ENCODE data around the gene KLF11. TPM values are rescaled to one million over a fixed set of nuclear protein-coding genes. Genes with fewer than 3 reads are reported as not detected.
"Not testable (repeated sequence)": the region's sequence is repeated elsewhere in the genome, so short reads cannot be mapped to it uniquely, and the experiment has no call there.

Gene KLF11
- total RNA-seq, 1 experiment from 2014 or later = 6.9 TPM

DNA sequence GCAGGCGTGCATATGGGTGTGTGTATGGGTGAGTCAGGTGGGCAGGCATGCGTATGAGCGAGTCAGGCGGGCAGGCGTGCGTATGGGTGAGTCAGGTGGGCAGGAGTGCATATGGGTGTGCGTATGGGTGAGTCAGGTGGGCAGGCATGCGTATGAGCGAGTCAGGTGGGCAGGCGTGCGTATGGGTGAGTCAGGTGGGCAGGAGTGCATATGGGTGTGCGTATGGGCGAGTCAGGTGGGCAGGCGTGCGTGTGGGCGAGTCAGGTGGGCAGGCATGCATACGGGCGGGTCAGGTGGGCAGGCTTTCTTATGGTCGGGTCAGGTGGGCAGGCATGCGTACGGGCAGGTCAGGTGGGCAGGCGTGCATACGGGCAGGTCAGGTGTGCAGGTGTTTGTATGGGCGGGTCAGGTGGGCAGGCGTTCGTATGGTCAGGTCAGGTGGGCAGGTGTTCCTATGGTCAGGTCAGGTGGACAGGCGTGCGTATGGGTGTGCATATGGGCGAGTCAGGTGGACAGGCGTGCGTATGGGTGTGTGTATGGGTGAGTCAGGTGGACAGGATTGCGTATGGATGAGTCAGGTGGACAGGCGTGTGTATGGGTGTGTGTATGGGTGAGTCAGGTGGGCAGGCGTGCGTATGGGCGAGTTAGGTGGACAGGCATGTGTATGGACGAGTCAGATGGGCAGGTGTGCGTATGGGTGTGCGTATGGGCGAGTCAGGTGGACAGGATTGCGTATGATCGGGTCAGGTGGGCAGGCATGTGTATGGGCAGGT is 28.7 kb upstream of the KLF11 start:
- no peaks in the 10 kb centered on the region for H3K27me3 Mint-ChIP-seq (ENCODE audit: unreplicated experiment)
- no peak for DNase-seq
- no peaks in the 10 kb centered on the region for H3K4me1 Mint-ChIP-seq (ENCODE audit: low read depth, unreplicated experiment)
- H3K36me3 Mint-ChIP-seq (ENCODE audit: insufficient read depth, unreplicated experiment) = no peaks in the 10 kb centered on the region
- H3K9me3 Mint-ChIP-seq (ENCODE audit: low read depth, unreplicated experiment) = no peaks in the 10 kb centered on the region
- BruUV-seq (replicated peaks) = no TSS peak
- TF ChIP-seq, protein P1, sequence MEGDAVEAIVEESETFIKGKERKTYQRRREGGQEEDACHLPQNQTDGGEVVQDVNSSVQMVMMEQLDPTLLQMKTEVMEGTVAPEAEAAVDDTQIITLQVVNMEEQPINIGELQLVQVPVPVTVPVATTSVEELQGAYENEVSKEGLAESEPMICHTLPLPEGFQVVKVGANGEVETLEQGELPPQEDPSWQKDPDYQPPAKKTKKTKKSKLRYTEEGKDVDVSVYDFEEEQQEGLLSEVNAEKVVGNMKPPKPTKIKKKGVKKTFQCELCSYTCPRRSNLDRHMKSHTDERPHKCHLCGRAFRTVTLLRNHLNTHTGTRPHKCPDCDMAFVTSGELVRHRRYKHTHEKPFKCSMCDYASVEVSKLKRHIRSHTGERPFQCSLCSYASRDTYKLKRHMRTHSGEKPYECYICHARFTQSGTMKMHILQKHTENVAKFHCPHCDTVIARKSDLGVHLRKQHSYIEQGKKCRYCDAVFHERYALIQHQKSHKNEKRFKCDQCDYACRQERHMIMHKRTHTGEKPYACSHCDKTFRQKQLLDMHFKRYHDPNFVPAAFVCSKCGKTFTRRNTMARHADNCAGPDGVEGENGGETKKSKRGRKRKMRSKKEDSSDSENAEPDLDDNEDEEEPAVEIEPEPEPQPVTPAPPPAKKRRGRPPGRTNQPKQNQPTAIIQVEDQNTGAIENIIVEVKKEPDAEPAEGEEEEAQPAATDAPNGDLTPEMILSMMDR (IDR thresholded peaks at IDR 0.05; ENCODE audit: unreplicated experiment) = no peak
- CTCF ChIA-PET = no interaction called here
- intact Hi-C loops (cut with micrococcal nuclease; ENCODE audit: unreplicated experiment) = no loop called here
- H3K4me3 Mint-ChIP-seq (ENCODE audit: low read depth, unreplicated experiment) = no peak overlapping the region
- H3K27ac Mint-ChIP-seq (ENCODE audit: unreplicated experiment) = no peak overlapping the region

DNA sequence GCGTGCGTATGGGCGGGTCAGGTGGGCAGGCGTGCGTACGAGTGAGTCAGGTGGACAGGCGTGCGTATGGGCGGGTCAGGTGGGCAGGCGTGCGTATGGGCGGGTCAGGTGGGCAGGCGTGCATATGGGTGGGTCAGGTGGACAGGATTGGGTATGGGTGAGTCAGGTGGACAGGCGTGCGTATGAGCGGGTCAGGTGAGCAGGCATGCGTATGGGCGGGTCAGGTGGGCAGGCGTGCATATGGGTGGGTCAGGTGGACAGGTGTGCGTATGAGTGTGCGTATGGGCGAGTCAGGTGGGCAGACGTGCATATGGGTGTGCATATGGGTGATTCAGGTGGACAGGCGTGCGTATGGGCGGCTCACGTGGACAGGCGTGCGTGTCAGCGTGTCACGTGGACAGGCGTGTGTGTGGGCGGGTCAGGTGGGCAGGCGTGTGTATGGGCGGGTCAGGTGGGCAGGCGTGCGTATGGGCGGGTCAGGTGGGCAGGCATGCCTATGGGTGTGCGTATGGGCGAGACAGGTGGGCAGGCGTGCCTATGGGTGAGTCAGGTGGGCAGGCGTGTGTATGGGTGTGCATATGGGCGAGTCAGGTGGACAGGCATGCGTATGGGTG is 27.9 kb upstream of the KLF11 start:
- CTCF ChIA-PET; intact Hi-C loops (cut with micrococcal nuclease; ENCODE audit: unreplicated experiment); H3K27me3 Mint-ChIP-seq (ENCODE audit: unreplicated experiment); H3K4me1 Mint-ChIP-seq (ENCODE audit: low read depth, unreplicated experiment); H3K4me3 Mint-ChIP-seq (ENCODE audit: low read depth, unreplicated experiment); DNase-seq; BruUV-seq (replicated peaks); H3K36me3 Mint-ChIP-seq (ENCODE audit: insufficient read depth, unreplicated experiment); H3K27ac Mint-ChIP-seq (ENCODE audit: unreplicated experiment); H3K9me3 Mint-ChIP-seq (ENCODE audit: low read depth, unreplicated experiment): not testable (repeated sequence)

DNA sequence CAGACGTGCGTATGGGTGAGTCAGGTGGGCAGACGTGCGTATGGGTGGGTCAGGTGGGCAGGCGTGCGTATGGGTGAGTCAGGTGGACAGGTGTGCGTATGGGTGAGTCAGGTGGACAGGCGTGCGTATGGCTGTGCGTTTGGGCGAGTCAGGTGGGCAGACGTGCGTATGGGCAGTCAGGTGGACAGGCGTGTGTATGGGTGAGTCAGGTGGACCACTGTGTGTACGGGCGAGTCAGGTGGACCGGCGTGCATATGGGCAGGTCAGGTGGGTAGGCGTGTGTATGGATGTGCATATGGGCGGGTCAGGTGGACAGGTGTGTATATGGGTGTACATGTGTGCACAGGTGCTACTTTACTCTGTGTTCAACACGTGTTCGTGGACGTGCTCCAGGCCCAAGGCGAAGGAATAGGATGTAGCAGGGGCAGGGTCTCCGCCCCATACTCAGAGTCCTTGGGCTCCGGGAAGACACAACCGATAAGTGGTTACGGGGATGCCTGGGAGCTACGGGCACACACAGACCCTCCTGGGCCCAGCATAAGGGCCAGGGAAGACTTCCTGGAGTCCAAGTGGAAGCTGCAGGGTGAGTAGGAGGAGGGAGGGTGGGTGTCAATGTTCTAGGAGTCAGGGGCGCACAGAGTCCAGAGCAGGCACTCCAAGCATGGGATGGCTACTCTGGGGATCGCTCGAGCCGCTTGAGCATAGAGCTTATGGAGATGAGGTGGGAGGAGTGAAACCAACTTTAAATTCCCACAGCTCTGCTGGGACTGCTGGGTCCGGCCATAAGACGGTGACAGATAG is 27.1 kb upstream of the KLF11 start:
- BruUV-seq (replicated peaks) = no TSS peak
- H3K36me3 Mint-ChIP-seq (ENCODE audit: insufficient read depth, unreplicated experiment) = no peaks in the 10 kb centered on the region
- H3K4me3 Mint-ChIP-seq (ENCODE audit: low read depth, unreplicated experiment) = no peak overlapping the region
- H3K9me3 Mint-ChIP-seq (ENCODE audit: low read depth, unreplicated experiment) = no peaks in the 10 kb centered on the region
- CTCF ChIA-PET = interaction anchor here (0.6 kb wide), 1 partner anchor 721 kb away, joined by 3 read pairs; no protein-coding TSS in a partner anchor
- DNase-seq = no peak
- no peak overlapping the region for H3K27ac Mint-ChIP-seq (ENCODE audit: unreplicated experiment)
- intact Hi-C loops (cut with micrococcal nuclease; ENCODE audit: unreplicated experiment) = no loop called here
- H3K27me3 Mint-ChIP-seq (ENCODE audit: unreplicated experiment) = no peaks in the 10 kb centered on the region
- TF ChIP-seq, protein P1 (IDR thresholded peaks at IDR 0.05; ENCODE audit: unreplicated experiment) = no peak
- H3K4me1 Mint-ChIP-seq (ENCODE audit: low read depth, unreplicated experiment) = no peaks in the 10 kb centered on the region

DNA sequence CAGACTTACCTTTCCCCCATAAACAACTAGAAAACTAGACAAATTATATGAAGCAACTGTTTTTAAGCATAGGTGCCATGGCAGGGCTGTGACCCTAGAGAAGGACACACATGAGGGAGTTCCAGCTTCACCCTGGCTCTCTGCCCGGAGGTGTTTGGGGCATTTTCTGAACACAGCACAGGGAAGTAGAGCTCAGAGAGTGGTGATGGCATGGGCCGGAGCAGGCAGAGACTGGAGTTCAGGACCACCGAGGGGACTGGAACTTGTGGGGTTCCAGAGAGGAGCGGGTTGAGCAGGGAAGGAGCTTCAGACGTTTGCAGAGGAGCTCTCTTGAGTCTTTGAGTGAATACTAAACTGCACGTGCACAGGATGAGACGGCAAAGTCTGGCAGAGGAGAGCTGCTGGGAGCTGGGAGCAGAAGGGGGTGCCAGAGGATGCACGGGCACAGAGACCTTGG is 26.5 kb upstream of the KLF11 start:
- H3K4me3 Mint-ChIP-seq (ENCODE audit: low read depth, unreplicated experiment) = no peak overlapping the region
- CTCF ChIA-PET = no interaction called here

More for the DNA sequence above, 26.5 kb upstream of the KLF11 start:
- Mint-ChIP-seq H3K36me3 (ENCODE audit: insufficient read depth, unreplicated experiment) (no peaks in the 10 kb centered on the region), H3K27me3 (ENCODE audit: unreplicated experiment) (no peaks in the 10 kb centered on the region), H3K27ac (ENCODE audit: unreplicated experiment) (no peak overlapping the region), H3K4me1 (ENCODE audit: low read depth, unreplicated experiment) (no peaks in the 10 kb centered on the region), H3K9me3 (ENCODE audit: low read depth, unreplicated experiment) (no peaks in the 10 kb centered on the region)
- DNase-seq = no peak
- TF ChIP-seq, protein P1 (IDR thresholded peaks at IDR 0.05; ENCODE audit: unreplicated experiment) = no peak
- no TSS peak for BruUV-seq (replicated peaks)
- intact Hi-C loops (cut with micrococcal nuclease; ENCODE audit: unreplicated experiment) = no loop called here

All from Calu3 (cell line).